ENCODE measurements around the gene EFHC1.
A peak's percentile ranks its signal among the peaks of the same experiment; 100 is the strongest.

Gene EFHC1

DNA sequence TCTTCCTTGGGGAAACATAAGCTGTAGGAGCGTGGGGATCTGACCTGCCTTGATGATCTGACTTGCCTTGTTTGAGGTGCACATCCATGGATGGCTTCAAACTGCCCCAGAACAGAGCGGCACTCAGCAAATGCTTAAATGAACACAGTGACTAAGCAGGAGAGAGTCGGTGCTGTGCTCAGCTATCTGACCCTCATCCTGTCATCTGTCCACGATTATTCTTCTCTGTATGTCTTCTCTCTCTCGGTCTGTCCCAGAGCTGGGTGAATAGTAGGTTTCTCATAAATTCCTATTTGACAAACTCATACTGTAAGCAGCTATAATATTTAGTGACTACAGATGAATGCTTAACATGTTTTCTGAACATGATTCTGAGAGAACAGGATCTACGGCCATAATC is 119.5 kb downstream of the EFHC1 start:
- peaks cover 40% of the 10 kb centered on the region for H3K4me1 ChIP-seq (ENCODE audit: control insufficient read depth, insufficient read depth, low read length)
- no peaks in the 10 kb centered on the region for H3K9me3 ChIP-seq (ENCODE audit: control insufficient read depth, insufficient read depth, low read length)
- no peak overlapping the region for H3K27ac ChIP-seq (ENCODE audit: low read depth, low read length)
- H3K27me3 ChIP-seq (ENCODE audit: control insufficient read depth, insufficient read depth, low read length), result no peaks in the 10 kb centered on the region
- H3K9ac ChIP-seq (ENCODE audit: low read depth, low read length), result no peak overlapping the region
- no peak overlapping the region for H3K4me3 ChIP-seq (ENCODE audit: low read depth, low read length)
- 0 out of 2 replicates have a peak, but pooled peaks cover 5% of the 10 kb centered on the region for H3K36me3 ChIP-seq (ENCODE audit: control insufficient read depth, insufficient read depth, low read length)

DNA sequence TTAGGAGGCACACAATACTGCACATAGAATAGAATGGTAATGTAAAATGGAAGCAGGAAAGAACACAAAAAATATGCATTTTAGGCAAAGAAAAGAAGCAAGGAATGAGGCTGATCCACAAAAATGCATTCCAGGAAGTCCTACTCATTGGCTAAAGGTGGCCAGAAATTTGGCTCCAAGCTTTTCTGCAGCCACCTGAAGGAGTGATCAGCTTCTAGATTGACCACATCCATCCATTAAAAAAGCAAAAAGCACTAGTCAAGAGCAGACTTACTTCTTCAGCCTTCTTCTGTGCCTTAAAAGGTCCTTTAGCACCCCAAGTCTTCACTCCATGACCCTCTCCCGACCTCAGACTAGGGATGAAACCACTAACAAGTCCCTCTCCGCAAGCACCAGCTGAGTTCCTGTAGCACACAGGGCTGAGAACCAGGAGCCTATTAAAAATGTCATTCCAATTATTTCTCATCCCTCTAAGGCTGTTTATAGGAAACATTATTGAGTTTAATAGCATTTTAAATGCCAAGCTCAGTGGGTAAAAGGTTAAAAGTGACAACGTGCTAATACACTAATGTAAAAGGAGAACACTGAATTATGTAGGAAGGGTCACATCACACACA is 120.3 kb downstream of the EFHC1 start:
- no peaks in the 10 kb centered on the region for H3K36me3 ChIP-seq (ENCODE audit: control insufficient read depth, insufficient read depth, low read length)
- H3K27me3 ChIP-seq (ENCODE audit: control insufficient read depth, insufficient read depth, low read length), result no peaks in the 10 kb centered on the region
- H3K9me3 ChIP-seq (ENCODE audit: control insufficient read depth, insufficient read depth, low read length), result no peaks in the 10 kb centered on the region
- H3K27ac ChIP-seq (ENCODE audit: low read depth, low read length), result no peak overlapping the region
- H3K4me1 ChIP-seq (ENCODE audit: control insufficient read depth, insufficient read depth, low read length), result peaks cover 42% of the 10 kb centered on the region
- no peak overlapping the region for H3K4me3 ChIP-seq (ENCODE audit: low read depth, low read length)
- H3K9ac ChIP-seq (ENCODE audit: low read depth, low read length), result no peak overlapping the region

DNA sequence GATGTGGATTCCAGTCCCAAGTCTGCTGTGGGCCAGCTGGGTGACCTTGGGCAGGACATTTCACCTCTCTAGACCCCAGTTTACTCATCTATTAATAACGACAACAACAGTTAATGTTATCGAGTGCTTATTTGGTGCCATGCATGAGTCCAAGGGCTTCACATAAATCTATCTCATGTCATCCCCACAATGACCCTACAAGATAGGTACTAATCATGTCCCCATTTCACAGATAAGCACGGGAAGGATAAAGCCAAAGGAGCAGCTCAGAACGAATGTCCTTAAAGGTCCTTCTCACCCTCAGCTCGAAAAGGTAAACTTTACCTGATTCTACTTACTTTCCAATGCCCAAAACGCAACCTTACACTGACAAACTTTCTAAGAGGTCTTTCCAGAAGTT is 121.0 kb downstream of the EFHC1 start:
- Histone ChIP-seq H3K9ac (ENCODE audit: low read depth, low read length) (no peak overlapping the region), H3K9me3 (ENCODE audit: control insufficient read depth, insufficient read depth, low read length) (no peaks in the 10 kb centered on the region), H3K4me3 (ENCODE audit: low read depth, low read length) (no peak overlapping the region), H3K27me3 (ENCODE audit: control insufficient read depth, insufficient read depth, low read length) (no peaks in the 10 kb centered on the region), H3K36me3 (ENCODE audit: control insufficient read depth, insufficient read depth, low read length) (no peaks in the 10 kb centered on the region), H3K27ac (ENCODE audit: low read depth, low read length) (no peak overlapping the region), H3K4me1 (ENCODE audit: control insufficient read depth, insufficient read depth, low read length) (peaks cover 43% of the 10 kb centered on the region)

DNA sequence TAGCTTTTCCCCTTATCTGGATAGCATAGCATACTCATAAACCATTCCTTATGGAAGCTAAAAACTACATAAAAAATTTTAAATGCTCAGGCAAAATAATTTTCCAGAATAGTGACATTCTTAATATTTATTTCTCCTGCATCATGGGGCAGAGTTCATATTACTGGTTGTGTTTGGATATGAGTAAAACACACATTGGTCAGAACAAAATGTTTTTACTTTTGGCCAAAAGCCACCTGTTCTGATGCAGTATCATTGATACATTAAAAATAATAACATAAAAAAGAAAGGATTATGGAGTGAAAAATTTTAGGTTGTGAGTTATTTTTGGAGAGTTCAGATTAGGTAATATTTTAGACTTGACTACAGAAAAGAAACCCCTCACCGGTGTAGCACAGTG is 123.1 kb downstream of the EFHC1 start:
- Histone ChIP-seq H3K27ac (ENCODE audit: low read depth, low read length) (no peak overlapping the region), H3K4me1 (ENCODE audit: control insufficient read depth, insufficient read depth, low read length) (peaks cover 36% of the 10 kb centered on the region), H3K27me3 (ENCODE audit: control insufficient read depth, insufficient read depth, low read length) (no peaks in the 10 kb centered on the region), H3K4me3 (ENCODE audit: low read depth, low read length) (no peak overlapping the region), H3K36me3 (ENCODE audit: control insufficient read depth, insufficient read depth, low read length) (no peaks in the 10 kb centered on the region), H3K9ac (ENCODE audit: low read depth, low read length) (no peak overlapping the region), H3K9me3 (ENCODE audit: control insufficient read depth, insufficient read depth, low read length) (no peaks in the 10 kb centered on the region)

DNA sequence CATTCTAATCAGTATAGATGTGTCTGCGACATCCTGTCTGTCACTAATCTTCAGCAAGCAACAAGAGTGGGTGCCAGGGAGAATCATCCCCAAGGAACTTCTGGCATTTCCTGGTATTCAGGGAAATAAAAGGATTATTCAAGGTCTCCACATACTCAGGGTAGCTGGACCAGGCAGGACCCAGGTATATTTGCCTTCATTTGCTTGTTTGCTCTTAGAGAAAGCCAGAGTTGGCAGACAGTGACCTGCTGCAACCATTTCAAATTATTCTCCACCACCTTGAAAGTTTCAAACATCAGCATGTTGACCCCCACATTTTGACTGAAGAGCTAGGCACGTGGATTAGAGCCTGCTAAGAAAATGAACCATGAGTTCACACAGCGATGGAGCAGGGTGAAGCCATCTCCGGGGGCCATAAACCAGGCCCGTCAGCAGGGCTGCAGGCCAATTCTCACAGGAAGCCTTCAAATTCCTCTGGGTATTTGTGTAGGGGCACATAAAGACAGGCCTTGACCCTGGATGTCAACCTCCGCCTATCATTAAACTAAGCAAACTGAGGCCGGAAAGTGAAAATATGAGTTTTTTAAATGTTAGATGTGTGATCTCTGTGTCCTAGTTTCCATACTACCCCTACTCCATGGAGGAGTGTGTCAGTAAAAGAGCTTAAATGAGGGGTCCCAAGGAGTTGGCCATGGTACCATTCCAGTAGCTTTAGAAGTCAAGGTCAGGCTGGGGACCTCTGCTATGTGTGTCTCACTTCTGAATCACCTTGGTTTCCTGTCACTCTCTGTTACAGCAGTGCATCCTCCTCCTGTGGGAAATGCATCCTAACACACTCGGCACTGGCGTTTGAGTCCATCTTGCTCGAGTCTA is 123.8 kb downstream of the EFHC1 start:
- Histone ChIP-seq H3K27me3 (ENCODE audit: control insufficient read depth, insufficient read depth, low read length) (no peaks in the 10 kb centered on the region), H3K4me1 (ENCODE audit: control insufficient read depth, insufficient read depth, low read length) (peaks cover 33% of the 10 kb centered on the region), H3K9me3 (ENCODE audit: control insufficient read depth, insufficient read depth, low read length) (no peaks in the 10 kb centered on the region), H3K4me3 (ENCODE audit: low read depth, low read length) (no peak overlapping the region), H3K27ac (ENCODE audit: low read depth, low read length) (peak overlapping the region; percentile 59), H3K36me3 (ENCODE audit: control insufficient read depth, insufficient read depth, low read length) (no peaks in the 10 kb centered on the region), H3K9ac (ENCODE audit: low read depth, low read length) (no peak overlapping the region)

DNA sequence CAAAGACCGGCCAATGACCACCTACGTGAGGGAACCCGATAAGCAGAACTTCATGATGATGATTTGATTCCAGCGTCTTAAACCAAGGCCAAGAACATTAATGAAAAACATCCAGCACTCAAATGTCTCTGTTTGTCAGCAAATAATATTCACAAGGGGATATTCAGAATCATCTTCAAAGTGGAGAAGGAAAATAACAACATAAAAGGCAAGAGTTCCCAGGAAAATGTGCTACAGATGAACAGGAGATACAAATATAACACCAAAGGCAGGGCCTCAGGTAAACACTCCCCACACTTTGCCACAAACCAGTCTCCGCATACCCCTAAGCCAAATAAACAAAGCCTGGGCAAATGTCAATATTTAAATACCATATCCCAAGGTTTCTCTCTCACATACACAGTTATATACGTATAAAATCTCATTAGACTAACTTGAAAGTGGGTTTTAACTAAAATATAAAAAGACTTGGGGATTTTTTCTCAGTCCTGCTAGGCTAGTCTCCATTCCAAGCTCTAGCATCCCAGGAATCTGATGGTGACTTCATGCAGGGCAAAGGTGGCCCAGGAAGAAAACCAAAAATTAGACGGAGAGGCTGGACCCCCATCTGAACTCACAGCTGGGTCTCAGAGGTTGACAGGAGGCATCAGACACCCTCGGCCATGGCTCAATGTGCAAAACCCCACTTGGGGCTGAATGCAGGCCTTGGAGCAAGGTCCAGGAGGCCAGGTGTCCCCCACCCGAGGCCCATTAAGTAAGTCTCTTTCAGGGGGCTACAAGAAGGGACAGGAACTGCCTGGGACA is 124.7 kb downstream of the EFHC1 start:
- H3K27ac ChIP-seq (ENCODE audit: low read depth, low read length), result no peak overlapping the region
- peaks cover 32% of the 10 kb centered on the region for H3K4me1 ChIP-seq (ENCODE audit: control insufficient read depth, insufficient read depth, low read length)

DNA sequence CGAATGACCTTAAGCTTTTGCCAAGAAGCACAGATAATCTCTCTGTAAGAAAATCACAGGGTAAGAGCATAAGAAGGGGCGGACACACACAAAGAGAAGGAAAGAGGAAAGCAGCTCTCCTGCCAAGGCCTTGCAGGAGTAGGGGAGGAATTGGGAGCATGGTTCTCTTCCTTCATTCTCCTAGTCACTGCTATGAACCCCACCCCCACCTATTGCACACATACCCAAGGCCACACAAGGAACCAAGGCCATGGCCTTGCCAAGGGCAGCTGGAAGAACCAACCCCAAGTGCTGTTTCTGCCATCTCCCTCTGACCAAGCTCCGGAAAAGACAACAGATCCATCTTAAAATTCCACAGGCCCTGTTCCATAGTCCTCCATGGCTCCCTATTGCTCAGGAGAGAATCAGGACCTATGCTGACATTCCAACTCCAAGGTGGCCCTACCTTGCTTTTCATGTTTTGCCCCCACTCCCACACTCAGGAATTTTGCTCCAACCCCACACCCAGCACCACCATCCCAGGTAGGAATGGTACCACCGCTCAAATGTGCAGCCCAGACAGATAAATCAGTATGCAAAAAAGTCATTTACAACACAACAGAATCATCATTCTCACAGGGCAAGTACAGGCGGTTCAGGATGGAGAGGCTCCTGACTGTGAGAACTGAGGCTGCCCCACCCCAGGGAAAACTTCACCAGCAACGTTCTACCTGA is 125.4 kb downstream of the EFHC1 start:
- peaks cover 31% of the 10 kb centered on the region for H3K4me1 ChIP-seq (ENCODE audit: control insufficient read depth, insufficient read depth, low read length)
- no peak overlapping the region for H3K27ac ChIP-seq (ENCODE audit: low read depth, low read length)
- no peaks in the 10 kb centered on the region for H3K9me3 ChIP-seq (ENCODE audit: control insufficient read depth, insufficient read depth, low read length)

More for the DNA sequence above, 124.7 kb downstream of the EFHC1 start:
- H3K27me3 ChIP-seq (ENCODE audit: control insufficient read depth, insufficient read depth, low read length), result no peaks in the 10 kb centered on the region
- H3K9ac ChIP-seq (ENCODE audit: low read depth, low read length), result no peak overlapping the region
- no peaks in the 10 kb centered on the region for H3K9me3 ChIP-seq (ENCODE audit: control insufficient read depth, insufficient read depth, low read length)
- no peak overlapping the region for H3K4me3 ChIP-seq (ENCODE audit: low read depth, low read length)
- H3K36me3 ChIP-seq (ENCODE audit: control insufficient read depth, insufficient read depth, low read length), result no peaks in the 10 kb centered on the region

DNA sequence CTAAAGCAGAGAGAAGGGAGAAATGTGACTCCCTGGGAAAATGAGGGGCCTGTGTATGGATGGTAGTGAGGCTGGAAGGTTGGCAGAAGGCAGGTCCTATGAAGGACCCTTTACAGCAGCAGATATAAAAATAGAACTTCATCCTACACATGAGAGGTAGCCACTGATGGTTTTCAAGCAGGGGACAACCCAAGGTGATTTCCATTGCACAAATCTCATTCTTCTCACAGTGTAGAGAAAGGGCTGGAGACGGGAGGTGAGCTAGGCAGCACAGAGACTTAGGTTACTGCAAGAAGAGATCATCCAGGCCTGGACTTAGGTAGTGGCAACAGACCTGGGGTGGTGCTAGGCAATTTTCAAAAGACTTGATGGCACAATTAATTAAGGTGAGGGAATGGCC is 126.0 kb downstream of the EFHC1 start:
- Histone ChIP-seq H3K9me3 (ENCODE audit: control insufficient read depth, insufficient read depth, low read length) (no peaks in the 10 kb centered on the region), H3K27me3 (ENCODE audit: control insufficient read depth, insufficient read depth, low read length) (no peaks in the 10 kb centered on the region), H3K4me1 (ENCODE audit: control insufficient read depth, insufficient read depth, low read length) (peaks cover 35% of the 10 kb centered on the region), H3K9ac (ENCODE audit: low read depth, low read length) (no peak overlapping the region), H3K36me3 (ENCODE audit: control insufficient read depth, insufficient read depth, low read length) (no peaks in the 10 kb centered on the region), H3K27ac (ENCODE audit: low read depth, low read length) (no peak overlapping the region), H3K4me3 (ENCODE audit: low read depth, low read length) (no peak overlapping the region)

More for the DNA sequence above, 125.4 kb downstream of the EFHC1 start:
- H3K9ac ChIP-seq (ENCODE audit: low read depth, low read length), result no peak overlapping the region
- H3K36me3 ChIP-seq (ENCODE audit: control insufficient read depth, insufficient read depth, low read length), result no peaks in the 10 kb centered on the region
- no peaks in the 10 kb centered on the region for H3K27me3 ChIP-seq (ENCODE audit: control insufficient read depth, insufficient read depth, low read length)
- no peak overlapping the region for H3K4me3 ChIP-seq (ENCODE audit: low read depth, low read length)

DNA sequence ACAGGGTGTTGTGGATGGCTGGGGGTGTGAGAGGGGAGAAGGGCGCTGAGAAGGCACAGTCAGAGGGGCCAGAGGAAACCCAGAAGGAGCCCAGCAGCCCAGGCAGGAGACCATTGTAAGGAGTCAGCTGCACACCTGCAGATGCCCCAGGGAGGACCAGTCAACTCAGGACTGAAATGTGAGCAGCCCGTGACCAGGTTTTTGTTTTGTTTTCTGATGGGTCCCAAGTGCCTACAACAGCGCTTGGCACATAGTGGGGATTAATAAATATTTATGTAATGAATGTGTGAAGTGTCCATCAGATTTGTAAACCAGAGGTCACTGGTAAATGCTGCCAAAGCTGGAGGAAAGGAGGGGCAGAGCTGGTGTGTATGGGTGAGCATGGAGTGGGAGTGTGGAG is 126.5 kb downstream of the EFHC1 start:
- Histone ChIP-seq H3K9ac (ENCODE audit: low read depth, low read length) (no peak overlapping the region), H3K9me3 (ENCODE audit: control insufficient read depth, insufficient read depth, low read length) (no peaks in the 10 kb centered on the region), H3K27me3 (ENCODE audit: control insufficient read depth, insufficient read depth, low read length) (no peaks in the 10 kb centered on the region), H3K4me1 (ENCODE audit: control insufficient read depth, insufficient read depth, low read length) (peaks cover 40% of the 10 kb centered on the region), H3K27ac (ENCODE audit: low read depth, low read length) (no peak overlapping the region), H3K36me3 (ENCODE audit: control insufficient read depth, insufficient read depth, low read length) (no peaks in the 10 kb centered on the region), H3K4me3 (ENCODE audit: low read depth, low read length) (no peak overlapping the region)

DNA sequence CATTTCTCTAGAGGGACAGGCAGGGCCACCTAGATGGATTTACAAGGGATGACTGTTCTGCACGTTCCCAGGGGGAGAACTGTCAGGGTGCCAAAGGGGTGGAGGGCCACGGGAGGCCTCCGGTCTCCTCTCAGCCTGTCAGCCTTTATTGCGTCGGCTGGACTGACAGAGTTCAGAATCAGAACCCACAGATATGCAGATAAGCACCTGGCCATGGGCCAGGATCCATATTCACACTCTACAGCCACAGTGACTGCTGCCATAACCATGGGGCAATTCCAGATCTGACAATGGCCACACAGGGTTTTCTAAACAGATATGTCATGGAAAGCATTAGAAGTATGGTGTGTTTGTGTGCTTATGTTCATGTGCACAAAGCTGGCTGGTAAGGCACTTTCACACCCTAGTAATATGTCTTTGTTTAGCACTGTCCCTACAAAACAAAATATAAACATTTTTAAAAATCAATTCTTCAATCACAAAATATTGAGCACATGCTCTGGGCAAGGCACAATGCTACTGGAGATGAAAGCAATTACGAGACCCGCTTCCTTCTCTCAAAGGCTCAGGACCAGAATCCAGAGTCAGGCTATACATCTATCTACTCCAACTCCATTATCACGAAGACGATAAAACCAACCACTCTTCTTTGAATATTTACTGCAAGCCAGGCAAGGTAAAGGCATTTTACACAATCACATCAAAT is 127.7 kb downstream of the EFHC1 start:
- no peak overlapping the region for H3K9ac ChIP-seq (ENCODE audit: low read depth, low read length)
- H3K4me3 ChIP-seq (ENCODE audit: low read depth, low read length), result no peak overlapping the region
- peaks cover 51% of the 10 kb centered on the region for H3K4me1 ChIP-seq (ENCODE audit: control insufficient read depth, insufficient read depth, low read length)
- H3K36me3 ChIP-seq (ENCODE audit: control insufficient read depth, insufficient read depth, low read length), result no peaks in the 10 kb centered on the region
- no peak overlapping the region for H3K27ac ChIP-seq (ENCODE audit: low read depth, low read length)
- no peaks in the 10 kb centered on the region for H3K9me3 ChIP-seq (ENCODE audit: control insufficient read depth, insufficient read depth, low read length)
- H3K27me3 ChIP-seq (ENCODE audit: control insufficient read depth, insufficient read depth, low read length), result no peaks in the 10 kb centered on the region
